ENCODE data around the gene PACS1. TPM values are rescaled to one million over a fixed set of nuclear protein-coding genes. Genes with fewer than 3 reads are reported as not detected.

The PACS1 gene
- total RNA-seq, 4 donors from 2014 or later: 24.5 to 41.1 (median 38.0) TPM

DNA sequence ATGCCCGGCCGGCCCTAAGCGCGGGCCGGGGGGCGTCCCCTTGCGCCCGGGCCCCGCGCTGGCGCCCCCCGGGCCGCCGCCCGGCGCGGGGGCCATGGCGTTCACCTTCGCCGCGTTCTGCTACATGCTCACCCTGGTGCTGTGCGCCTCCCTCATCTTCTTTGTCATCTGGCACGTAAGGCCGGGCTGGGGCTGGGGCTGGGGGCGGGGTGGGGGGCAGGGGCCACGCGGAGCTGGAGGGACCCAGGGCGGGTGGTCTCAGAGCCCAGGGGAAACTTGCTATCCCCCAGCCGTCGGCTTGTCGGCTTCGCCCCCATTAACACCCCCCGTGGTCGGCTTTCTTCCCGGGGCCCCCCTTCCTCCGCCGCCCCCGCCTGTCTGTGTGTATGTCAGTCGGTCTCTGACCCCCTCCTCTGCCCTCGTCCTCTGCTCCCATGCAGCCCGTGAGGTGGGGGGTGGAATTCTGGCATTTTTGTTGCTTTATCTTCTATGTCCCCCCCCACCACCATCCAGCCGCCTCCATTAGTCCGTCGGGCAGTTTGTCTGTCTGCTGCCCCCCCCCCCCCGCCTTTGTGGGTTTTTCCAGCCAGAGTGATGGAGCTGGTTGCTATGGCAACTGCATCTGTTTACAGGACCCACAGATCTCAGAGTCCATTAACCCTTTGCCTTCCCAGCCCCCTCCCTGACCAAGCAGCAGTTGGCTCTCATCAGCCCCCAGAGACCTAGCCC, 208.5 kb downstream of the PACS1 start:
- ATAC-seq (ENCODE audit: low FRiP score) (no peak), DNase-seq (ENCODE audit: low spot score) (no peak)
- TF ChIP-seq, protein P1, sequence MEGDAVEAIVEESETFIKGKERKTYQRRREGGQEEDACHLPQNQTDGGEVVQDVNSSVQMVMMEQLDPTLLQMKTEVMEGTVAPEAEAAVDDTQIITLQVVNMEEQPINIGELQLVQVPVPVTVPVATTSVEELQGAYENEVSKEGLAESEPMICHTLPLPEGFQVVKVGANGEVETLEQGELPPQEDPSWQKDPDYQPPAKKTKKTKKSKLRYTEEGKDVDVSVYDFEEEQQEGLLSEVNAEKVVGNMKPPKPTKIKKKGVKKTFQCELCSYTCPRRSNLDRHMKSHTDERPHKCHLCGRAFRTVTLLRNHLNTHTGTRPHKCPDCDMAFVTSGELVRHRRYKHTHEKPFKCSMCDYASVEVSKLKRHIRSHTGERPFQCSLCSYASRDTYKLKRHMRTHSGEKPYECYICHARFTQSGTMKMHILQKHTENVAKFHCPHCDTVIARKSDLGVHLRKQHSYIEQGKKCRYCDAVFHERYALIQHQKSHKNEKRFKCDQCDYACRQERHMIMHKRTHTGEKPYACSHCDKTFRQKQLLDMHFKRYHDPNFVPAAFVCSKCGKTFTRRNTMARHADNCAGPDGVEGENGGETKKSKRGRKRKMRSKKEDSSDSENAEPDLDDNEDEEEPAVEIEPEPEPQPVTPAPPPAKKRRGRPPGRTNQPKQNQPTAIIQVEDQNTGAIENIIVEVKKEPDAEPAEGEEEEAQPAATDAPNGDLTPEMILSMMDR (IDR thresholded peaks at IDR 0.05): no peak

DNA sequence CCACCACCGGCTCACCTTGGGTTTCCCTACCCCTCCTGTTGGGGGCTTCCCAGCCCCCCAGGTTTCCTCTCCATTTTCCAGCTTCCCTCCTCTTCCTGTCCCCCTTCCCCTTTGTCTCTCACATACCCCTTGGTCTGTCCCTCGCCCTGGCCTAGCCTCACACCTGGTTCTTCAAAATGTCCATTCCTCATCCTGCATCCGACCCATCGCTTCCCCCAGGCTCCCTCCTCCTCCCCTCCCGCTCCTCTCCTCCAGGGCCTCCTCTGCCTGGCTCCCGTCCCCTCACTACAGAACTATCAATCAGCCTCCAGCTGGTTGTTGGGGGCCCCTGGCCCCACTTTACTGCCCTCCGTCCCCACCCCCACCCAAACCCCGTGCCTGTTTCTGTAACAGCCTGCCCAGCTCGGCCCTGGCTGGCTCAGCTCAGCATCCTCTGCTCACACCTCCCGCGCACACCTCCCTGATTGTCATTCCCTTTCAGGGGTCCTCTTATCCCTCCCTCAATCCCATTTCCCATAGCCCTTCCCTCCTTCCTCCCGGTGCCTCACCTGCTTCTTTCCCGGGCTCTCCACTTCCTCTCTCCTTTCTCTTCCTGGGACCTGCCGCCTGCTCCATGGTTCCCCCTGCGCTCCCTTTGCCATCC, 209.1 kb downstream of the PACS1 start:
- TF ChIP-seq, protein P1 (IDR thresholded peaks at IDR 0.05): no peak
- ATAC-seq (ENCODE audit: low FRiP score): no peak
- DNase-seq (ENCODE audit: low spot score): no peak

DNA sequence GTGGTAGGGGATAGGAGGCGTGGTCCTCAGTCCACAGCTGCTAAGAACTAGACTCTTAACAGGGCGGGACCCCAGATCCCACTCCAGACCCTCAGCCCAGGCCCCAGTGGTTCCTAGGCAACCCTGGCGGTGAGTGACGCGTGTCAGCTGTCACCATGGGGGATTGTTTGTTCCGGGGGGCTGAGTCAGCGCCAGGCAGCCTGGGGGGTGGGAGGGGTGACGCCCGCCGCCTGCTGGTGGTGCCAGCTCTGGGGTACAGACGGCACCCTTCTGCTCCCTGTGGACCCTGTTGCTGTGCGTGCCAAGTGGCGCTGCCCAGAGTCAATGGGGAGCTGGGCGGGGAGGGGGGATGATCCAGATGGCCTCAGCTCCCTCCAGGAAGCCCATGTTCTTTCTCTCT, 210.4 kb downstream of the PACS1 start:
- ATAC-seq (ENCODE audit: low FRiP score): no peak
- TF ChIP-seq, protein P1 (IDR thresholded peaks at IDR 0.05): no peak

DNA sequence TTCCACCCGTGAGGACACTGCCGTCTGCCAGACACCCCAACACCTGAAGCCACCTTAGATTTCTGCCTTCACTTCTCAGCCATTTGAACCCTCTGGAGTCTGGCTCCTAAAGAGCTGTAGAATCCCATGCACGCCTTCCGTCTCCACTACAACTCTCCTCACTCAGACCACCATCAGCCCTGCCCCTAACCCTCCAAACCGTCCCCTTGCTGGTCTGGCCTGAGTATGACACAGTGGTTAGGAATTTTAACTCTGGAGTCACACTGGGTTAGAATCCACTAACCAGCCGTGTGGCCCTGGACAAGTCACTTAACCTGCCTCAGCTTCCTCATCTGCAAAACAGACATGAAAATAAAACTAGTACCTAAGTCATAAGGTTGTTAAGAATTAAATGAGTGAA, 210.9 kb downstream of the PACS1 start:
- ATAC-seq (ENCODE audit: low FRiP score) (no peak), DNase-seq (ENCODE audit: low spot score) (no peak)
- TF ChIP-seq, protein P1 (IDR thresholded peaks at IDR 0.05): no peak

More for the DNA sequence above, 210.4 kb downstream of the PACS1 start:
- no peak for DNase-seq (ENCODE audit: low spot score)

DNA sequence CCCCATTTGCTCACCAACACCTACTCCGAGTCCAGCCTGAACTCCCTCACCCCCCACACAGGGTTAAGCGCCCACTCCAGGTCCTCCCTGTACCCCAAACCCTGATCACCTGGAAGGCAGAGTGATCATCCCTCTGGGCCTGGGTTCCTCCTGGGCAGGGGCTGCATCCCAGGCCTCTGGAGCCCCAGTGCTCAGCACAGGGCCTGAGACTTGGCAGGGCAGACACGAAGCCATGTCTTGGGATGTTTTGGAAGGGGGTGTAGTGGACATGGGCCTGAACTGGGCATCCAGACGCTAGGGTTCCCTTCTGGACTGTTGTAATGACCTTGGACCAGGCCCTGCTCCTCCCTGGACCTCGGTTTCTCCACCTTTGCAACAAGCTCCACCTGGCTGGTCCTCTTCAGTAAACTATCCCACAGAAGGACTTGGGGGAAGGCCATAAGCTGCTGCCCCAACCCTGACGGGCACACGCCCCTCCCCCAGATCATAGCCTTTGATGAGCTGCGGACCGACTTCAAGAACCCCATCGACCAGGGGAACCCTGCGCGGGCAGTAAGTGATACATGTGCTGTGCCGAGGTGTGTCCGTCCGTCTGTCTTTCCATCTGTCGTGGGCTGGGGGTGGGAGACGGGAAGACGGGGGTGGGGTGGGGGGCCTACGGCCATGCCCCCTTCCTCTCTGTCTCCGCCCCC, 211.8 kb downstream of the PACS1 start:
- DNase-seq (ENCODE audit: low spot score): no peak
- TF ChIP-seq, protein P1 (IDR thresholded peaks at IDR 0.05): no peak
- no peak for ATAC-seq (ENCODE audit: low FRiP score)

DNA sequence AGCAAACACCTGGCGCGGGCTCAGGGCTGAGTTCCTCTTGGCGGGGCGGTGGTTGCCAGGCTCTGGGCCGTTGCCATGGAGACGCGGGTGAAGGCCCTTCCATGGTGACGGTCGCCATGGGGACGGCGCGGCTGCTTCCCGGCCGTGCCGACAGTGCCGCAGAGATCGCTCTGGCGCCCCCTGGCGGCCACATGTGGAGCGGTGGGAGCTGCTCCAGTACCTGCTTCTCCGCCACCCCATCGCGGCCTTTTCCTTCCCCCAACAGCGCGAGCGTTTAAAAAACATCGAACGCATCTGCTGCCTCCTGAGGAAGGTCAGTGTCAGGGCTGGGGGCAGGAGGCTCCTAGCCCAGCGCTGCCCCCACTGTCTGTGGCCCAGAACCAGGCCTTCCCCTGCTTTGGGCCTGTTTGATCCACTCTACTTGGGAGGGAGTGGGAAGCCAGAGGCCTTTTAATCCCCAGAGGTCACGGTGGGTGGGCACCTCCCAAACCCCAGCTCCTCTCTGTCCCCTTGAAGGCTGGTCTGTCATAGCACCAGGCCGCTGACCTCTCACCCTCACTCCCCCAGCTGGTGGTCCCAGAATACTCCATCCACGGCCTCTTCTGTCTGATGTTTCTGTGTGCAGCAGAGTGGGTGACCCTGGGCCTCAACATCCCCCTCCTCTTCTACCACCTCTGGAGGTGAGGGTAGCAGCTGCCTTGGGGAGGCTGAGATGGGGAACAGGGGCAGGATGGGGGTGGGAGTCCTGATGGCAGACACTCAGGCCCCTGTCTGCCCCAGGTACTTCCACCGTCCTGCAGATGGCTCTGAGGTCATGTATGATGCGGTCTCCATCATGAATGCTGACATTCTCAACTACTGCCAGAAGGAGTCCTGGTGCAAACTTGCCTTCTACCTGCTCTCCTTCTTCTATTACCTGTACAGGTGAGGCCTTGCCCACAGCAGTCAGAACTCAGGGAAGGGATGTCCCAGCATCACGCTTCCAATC, 212.7 kb downstream of the PACS1 start:
- TF ChIP-seq, protein P1 (IDR thresholded peaks at IDR 0.05): peak in 2 of 3 donors; percentile 92 to 95
- ATAC-seq (ENCODE audit: low FRiP score): peak; percentile 66
- peak; percentile 98 for DNase-seq (ENCODE audit: low spot score)
